Brain pericyte (primary cell): ENCODE results near the gene SMIM5.

Experiments
- DNase-seq: peaks from one replicate; pipeline ENCODE4 v3.0.0-alpha.2; 2012; ENCODE audit warnings: low read depth, low spot score

The SMIM5 gene

GRCh38 chr17:75603123-75603522, 30.1 kb upstream of the SMIM5 start:
- no peak for DNase-seq

- no peak for DNase-seq
Observed at GRCh38 chr17:75604034-75604695, 29.1 kb upstream of the SMIM5 start.

DNA sequence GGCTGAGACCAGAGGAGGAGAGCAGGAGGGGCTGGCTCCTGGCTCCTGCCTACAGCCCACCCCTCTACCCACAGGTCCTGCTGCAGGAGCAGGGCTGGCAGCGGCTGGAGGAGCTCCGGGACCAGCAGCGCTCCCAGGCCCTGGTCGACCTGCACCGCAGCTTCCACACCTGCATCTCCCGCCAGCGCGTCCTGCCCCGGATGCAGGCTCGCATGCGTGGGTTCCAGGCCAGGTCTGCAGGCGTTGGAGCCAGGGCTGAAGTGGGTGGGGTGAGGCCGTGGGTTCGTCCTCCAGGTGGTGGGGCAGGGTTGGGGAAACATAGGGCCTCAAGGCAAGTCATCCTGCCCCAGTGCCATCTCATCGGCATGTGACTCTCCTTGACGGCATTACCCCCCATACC, 27.4 kb upstream of the SMIM5 start:
- DNase-seq = no peak

GRCh38 chr17:75607086-75607485, 26.1 kb upstream of the SMIM5 start:
- no peak for DNase-seq

GRCh38 chr17:75610103-75610984, 22.9 kb upstream of the SMIM5 start:
- no peak for DNase-seq

GRCh38 chr17:75611851-75612429, 21.3 kb upstream of the SMIM5 start:
- no peak for DNase-seq

GRCh38 chr17:75612906-75613626, 20.2 kb upstream of the SMIM5 start:
- DNase-seq = no peak

- no peak for DNase-seq
Observed at GRCh38 chr17:75614006-75614405, 19.2 kb upstream of the SMIM5 start.

- DNase-seq = no peak
Observed at GRCh38 chr17:75614556-75615270, 18.5 kb upstream of the SMIM5 start.

GRCh38 chr17:75615301-75615700, 17.9 kb upstream of the SMIM5 start:
- DNase-seq = no peak

GRCh38 chr17:75616521-75617122, 16.6 kb upstream of the SMIM5 start:
- DNase-seq = no peak

- no peak for DNase-seq
Observed at GRCh38 chr17:75617218-75617617, 16.0 kb upstream of the SMIM5 start.

- DNase-seq = no peak
Observed at GRCh38 chr17:75617675-75618074, 15.6 kb upstream of the SMIM5 start.

DNA sequence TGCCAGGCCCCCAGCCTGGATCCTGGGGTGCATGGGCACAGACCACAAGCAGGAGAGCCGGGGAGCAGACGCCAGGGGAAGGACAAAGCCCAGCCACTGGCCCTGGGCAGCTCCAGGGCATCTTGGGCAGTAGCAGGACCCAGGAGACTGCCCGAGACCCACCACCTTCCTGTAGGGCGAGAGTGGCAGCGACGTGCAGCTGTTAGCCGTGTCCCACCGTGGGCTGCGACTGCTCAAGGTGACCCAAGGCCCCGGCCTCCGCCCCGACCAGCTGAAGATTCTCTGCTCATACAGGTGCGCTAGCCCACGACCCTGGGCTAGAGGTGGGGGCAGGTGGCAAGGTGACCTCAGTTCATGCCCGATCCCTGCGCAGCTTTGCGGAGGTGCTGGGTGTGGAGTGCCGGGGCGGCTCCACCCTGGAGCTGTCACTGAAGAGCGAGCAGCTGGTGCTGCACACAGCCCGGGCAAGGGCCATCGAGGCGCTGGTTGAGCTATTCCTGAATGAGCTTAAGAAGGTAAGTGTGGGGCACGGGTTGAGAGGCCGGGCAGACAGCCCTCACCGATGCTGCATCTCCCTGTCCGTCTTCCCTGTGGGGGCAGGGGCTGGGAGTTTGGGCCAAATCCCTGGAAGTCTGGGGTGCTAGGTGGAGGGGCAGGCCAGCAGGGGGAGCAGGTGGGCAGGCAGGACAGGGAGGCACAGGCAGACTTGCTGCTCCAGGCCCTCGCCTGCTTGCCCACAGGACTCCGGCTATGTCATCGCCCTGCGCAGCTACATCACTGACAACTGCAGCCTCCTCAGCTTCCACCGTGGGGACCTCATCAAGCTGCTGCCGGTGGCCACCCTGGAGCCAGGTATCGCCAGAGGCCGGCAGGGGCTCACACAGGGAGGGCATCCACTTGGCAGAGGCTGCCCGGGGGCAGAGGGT, 13.5 kb upstream of the SMIM5 start:
- DNase-seq = no peak

DNA sequence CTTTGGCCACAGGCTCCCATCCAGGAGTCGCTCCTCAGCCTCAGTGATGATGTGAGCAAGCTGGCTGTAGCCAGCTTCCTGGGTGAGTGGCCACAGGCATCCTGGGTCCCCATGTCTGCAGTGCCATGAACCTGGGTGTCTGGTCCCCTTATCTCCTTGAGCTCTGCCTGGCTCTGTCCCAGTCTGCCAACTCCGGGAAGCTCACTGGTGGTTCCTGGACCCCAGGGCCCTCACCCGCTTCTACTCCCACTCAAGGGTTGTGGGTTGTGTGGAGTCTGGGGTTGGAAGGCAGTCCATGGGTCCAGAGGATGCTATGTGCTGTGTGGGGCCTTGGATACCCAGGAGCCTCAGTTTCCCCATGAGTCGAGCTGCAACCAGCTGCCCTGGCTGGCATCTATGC, 11.7 kb upstream of the SMIM5 start:
- no peak for DNase-seq

- DNase-seq = no peak
Observed at GRCh38 chr17:75622076-75622475, 11.2 kb upstream of the SMIM5 start.

DNA sequence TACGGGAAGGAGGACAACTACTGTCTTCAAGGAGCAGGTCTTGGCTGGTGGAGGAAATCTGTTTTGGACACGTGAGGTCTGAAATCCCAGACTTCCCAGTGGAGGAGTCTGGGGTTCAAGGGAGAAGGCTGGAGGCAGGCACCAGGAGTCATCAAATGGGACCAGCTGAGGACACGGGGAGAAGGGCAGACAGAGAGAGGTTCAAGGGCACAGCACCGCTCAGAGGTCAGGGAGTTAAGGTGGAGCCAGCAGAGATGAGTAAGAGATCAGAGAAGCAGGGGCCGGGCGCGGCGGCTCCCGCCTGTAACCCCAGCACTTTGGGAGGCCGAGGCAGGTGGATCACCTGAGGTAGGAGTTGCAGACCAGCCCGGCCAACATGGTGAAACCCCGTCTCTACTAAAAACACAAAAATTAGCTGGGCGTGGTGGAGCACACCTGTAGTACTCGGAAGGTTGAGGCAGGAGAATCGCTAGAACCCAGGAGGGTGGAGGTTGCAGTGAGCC, 10.4 kb upstream of the SMIM5 start:
- DNase-seq = no peak

DNA sequence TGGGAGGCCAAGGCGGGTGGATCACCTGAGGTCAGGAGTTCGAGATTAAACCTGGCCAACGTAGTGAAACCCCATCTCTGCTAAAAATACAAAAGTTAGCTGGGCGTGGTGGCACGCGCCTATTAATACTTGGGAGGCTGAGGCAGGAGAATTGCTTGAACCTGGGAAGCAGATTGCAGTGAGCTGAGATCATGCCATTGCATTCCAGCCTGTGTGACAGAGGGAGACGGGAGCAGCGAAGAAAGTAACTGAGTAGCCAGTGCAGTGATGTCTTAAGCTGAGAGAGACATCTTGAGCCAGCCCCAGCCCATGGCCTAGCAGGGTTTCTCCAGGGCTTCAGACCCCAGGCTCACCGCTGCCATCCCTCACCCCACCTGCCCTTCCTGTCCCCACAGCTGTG, 9.8 kb upstream of the SMIM5 start:
- DNase-seq = no peak

GRCh38 chr17:75624021-75624420, 9.2 kb upstream of the SMIM5 start:
- DNase-seq = no peak
